H1 (cell line): ENCODE measurements around the gene GSTM2.

Experiments
- EP300 ChIP-seq, 2 experiments: IDR thresholded peaks; 1 replicate in 1 of 2; 2 replicates in 1 of 2; pipeline ENCODE4 v1.6.1; 2011 to 2012; ENCODE audit warnings: low read depth in 2 of 2, low read length in 2 of 2, mild to moderate bottlenecking in 2 of 2, borderline replicate concordance in 1 of 2, inconsistent platforms in 1 of 2, moderate library complexity in 1 of 2
- EZH2 ChIP-seq: fragments of 200-600 bp; sonication (generic); IDR thresholded peaks from 2 replicates; pipeline ENCODE4 v1.7.1; 2012; ENCODE audit warnings: low read depth, mild to moderate bottlenecking, moderate library complexity, low read length, inconsistent platforms; ENCODE audit not compliant: severe bottlenecking
- HDAC6 ChIP-seq: IDR thresholded peaks from one replicate; pipeline ENCODE4 v1.7.1; 2012; ENCODE audit warnings: low read depth, mild to moderate bottlenecking, inconsistent platforms, low read length, moderate library complexity
- JUND ChIP-seq: IDR thresholded peaks from 2 replicates; pipeline ENCODE4 v1.6.1; 2011; ENCODE audit warnings: mild to moderate bottlenecking, improper control_type of control experiment, low read length
- PHF8 ChIP-seq: fragments of 200-600 bp; sonication (generic); conservative IDR thresholded peaks from 2 replicates; pipeline ENCODE4 v1.7.1; 2012; ENCODE audit warnings: low read depth, mild to moderate bottlenecking, inconsistent platforms, low read length, moderate library complexity
- RFX5 ChIP-seq: IDR thresholded peaks from 2 replicates; pipeline ENCODE4 v1.6.1; 2011; ENCODE audit warnings: low read depth, low read length, improper control_type of control experiment, borderline replicate concordance
- TEAD4 ChIP-seq: IDR thresholded peaks from 2 replicates; pipeline ENCODE4 v1.6.1; 2012; ENCODE audit warnings: low read depth, low read length, inconsistent platforms, mixed read lengths
- TF ChIP-seq, protein P1 (sequence below), 3 experiments: IDR thresholded peaks; 1 replicate in 2 of 3; 2 replicates in 1 of 3; pipeline versions ENCODE4 v1.5.1 to v1.6.1; 2011; ENCODE audit warnings: low read length in 3 of 3, mild to moderate bottlenecking in 3 of 3, inconsistent platforms in 2 of 3, low read depth in 1 of 3, moderate library complexity in 1 of 3; ENCODE audit not compliant: insufficient read depth in 1 of 3; ENCODE audit errors: control extremely low read depth in 1 of 3
- TF ChIP-seq, protein P2 (sequence below): IDR thresholded peaks from 2 replicates; pipeline ENCODE4 v1.6.1; 2012; ENCODE audit warnings: low read length, inconsistent platforms

- no peak for TF ChIP-seq PHF8
- TF ChIP-seq, protein P1, sequence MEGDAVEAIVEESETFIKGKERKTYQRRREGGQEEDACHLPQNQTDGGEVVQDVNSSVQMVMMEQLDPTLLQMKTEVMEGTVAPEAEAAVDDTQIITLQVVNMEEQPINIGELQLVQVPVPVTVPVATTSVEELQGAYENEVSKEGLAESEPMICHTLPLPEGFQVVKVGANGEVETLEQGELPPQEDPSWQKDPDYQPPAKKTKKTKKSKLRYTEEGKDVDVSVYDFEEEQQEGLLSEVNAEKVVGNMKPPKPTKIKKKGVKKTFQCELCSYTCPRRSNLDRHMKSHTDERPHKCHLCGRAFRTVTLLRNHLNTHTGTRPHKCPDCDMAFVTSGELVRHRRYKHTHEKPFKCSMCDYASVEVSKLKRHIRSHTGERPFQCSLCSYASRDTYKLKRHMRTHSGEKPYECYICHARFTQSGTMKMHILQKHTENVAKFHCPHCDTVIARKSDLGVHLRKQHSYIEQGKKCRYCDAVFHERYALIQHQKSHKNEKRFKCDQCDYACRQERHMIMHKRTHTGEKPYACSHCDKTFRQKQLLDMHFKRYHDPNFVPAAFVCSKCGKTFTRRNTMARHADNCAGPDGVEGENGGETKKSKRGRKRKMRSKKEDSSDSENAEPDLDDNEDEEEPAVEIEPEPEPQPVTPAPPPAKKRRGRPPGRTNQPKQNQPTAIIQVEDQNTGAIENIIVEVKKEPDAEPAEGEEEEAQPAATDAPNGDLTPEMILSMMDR (IDR thresholded peaks at IDR 0.05; ENCODE audit: control extremely low read depth in 1 of 3, insufficient read depth in 1 of 3, low read depth in 1 of 3, low read length in 3 of 3): no peak
- no peak for TF ChIP-seq JUND
- TF ChIP-seq, protein P2, sequence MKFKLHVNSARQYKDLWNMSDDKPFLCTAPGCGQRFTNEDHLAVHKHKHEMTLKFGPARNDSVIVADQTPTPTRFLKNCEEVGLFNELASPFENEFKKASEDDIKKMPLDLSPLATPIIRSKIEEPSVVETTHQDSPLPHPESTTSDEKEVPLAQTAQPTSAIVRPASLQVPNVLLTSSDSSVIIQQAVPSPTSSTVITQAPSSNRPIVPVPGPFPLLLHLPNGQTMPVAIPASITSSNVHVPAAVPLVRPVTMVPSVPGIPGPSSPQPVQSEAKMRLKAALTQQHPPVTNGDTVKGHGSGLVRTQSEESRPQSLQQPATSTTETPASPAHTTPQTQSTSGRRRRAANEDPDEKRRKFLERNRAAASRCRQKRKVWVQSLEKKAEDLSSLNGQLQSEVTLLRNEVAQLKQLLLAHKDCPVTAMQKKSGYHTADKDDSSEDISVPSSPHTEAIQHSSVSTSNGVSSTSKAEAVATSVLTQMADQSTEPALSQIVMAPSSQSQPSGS: no peak
- no peak for TF ChIP-seq EP300 (IDR thresholded peaks at IDR 0.05; ENCODE audit: borderline replicate concordance in 1 of 2, low read depth in 2 of 2, low read length in 2 of 2)
- TF ChIP-seq TEAD4: no peak
- no peak for TF ChIP-seq HDAC6
- no peak for TF ChIP-seq RFX5
- TF ChIP-seq EZH2: no peak
Observed at GRCh38 chr1:109624201-109625010, 43.5 kb upstream of the GSTM2 start.
